Adrenal gland (tissue), 12 donors: ENCODE results near the gene PLEKHA4. TPM values are rescaled to one million over a fixed set of nuclear protein-coding genes. Genes with fewer than 3 reads are reported as not detected.
A peak's percentile ranks its signal among the peaks of the same experiment; 100 is the strongest.
"Not testable (repeated sequence)": the region's sequence is repeated elsewhere in the genome, so short reads cannot be mapped to it uniquely, and the experiment has no call there.

Experiments used
- DNase-seq, 7 donors: peaks; one replicate each; pipeline ENCODE4 v3.0.0-alpha.2; 2019 to 2020
- H3K27ac ChIP-seq, 5 donors: fragments of 200-600 bp; sonication (generic) in 4 of 5; 1 replicate in 3 of 5; 2 replicates in 2 of 5; pipeline versions ENCODE4 v1.5.1 to v1.8.0; 2016 to 2020; ENCODE audit warnings: mild to moderate bottlenecking in 1 of 5
- H3K27me3 ChIP-seq: fragments of 200-600 bp; 2 replicates; pipeline ENCODE4 v1.8.0; 2021
- H3K36me3 ChIP-seq, 2 donors: fragments of 200-600 bp; replicated peaks in 1 of 2; 1 replicate in 1 of 2; 2 replicates in 1 of 2; pipeline versions ENCODE4 v1.5.1 to v1.8.0; 2018 to 2022
- H3K4me1 ChIP-seq, 2 donors: fragments of 200-600 bp; replicated peaks in 1 of 2; 1 replicate in 1 of 2; 2 replicates in 1 of 2; pipeline versions ENCODE4 v1.5.1 to v1.8.0; 2018 to 2021
- H3K4me3 ChIP-seq, 4 donors: fragments of 200-600 bp; sonication (generic) in 3 of 4; one replicate each; pipeline ENCODE4 v1.5.1; 2016 to 2018
- H3K9me3 ChIP-seq, 3 donors: fragments of 200-600 bp; sonication (generic) in 1 of 3; replicated peaks in 1 of 3; 1 replicate in 2 of 3; 2 replicates in 1 of 3; pipeline versions ENCODE4 v1.5.1 to v1.8.0; 2016 to 2021
- POLR2A ChIP-seq, 2 donors: fragments of 450-650 bp; IDR thresholded peaks; one replicate each; pipeline ENCODE4 v1.6.1; 2017; ENCODE audit warnings: antibody characterized with exemption in 2 of 2, mild to moderate bottlenecking in 2 of 2, moderate library complexity in 1 of 2
- WGBS, 4 donors: extraction: QIAGEN DNeasy Blood & Tissue Kit in 2 of 4; methylation state at CpG; one replicate each; pipeline versions ENCODE4 v1.1.5 to v1.1.7; 2013 to 2017; 5-methylcytosine and 5-hydroxymethylcytosine counted together
- intact Hi-C, 2 donors: fragments of 100-400 bp; cut with DNase I; formaldehyde crosslinking; loops; one replicate each; pipeline versions ENCODE4 v1.14.1 to v1.15.0; 2022 to 2023
- polyA plus RNA-seq, 3 donors: library from polyadenylated mRNA; stranded (reverse); fragments of 200-250 nt in 2 of 3; fragments of 350-450 nt in 1 of 3; fragmentation: Illumina TruSeq in 1 of 3; extraction: RNeasy Lipid Tissue Mini Kit (QIAGEN cat#74804) in 1 of 3; gene quantifications; one replicate each; pipeline ENCODE4 v1.2.3, GENCODE V29; 2013 to 2014
- total RNA-seq, 9 donors: library from RNA; depleted of rRNA in 4 of 9; stranded (reverse); fragments of >200 nt in 4 of 9; fragments of 120-200 nt in 1 of 9; fragmentation: NEBNext Ultra II Directional in 1 of 9; extraction: Animal tissue kit (Norgen Biotek cat#: 25700) in 1 of 9; gene quantifications; one replicate each; pipeline versions ENCODE4 v1.1.0 to v1.2.4, GENCODE V29; 2013 to 2023
- TF ChIP-seq, protein P1 (sequence below), 6 experiments: fragments of 450-650 bp in 4 of 6; fragments of 200-600 bp in 2 of 6; sonication (generic) in 1 of 6; IDR thresholded peaks; 1 replicate in 5 of 6; 2 replicates in 1 of 6; pipeline versions ENCODE4 v1.5.1 to v1.8.0; 2016 to 2021; ENCODE audit warnings: antibody characterized with exemption in 6 of 6, mild to moderate bottlenecking in 2 of 6, moderate library complexity in 1 of 6
- donor health status: healthy with polysubstance abuse.
- donor health status: Bipolar disorder and iron deficiency.
- donor health status: DM: yes; HTN: yes; CAD: no.
- donor health status: DM: no; HTN: no; CAD: no.
- donor health status: DM: no; HTN: no; CAD: no.
- donor health status: DM: yes; HTN: yes; CAD: no.

Gene PLEKHA4
- total and polyA plus RNA-seq, 12 donors, result 4.5 to 74.6 (median 25.4) TPM

DNA sequence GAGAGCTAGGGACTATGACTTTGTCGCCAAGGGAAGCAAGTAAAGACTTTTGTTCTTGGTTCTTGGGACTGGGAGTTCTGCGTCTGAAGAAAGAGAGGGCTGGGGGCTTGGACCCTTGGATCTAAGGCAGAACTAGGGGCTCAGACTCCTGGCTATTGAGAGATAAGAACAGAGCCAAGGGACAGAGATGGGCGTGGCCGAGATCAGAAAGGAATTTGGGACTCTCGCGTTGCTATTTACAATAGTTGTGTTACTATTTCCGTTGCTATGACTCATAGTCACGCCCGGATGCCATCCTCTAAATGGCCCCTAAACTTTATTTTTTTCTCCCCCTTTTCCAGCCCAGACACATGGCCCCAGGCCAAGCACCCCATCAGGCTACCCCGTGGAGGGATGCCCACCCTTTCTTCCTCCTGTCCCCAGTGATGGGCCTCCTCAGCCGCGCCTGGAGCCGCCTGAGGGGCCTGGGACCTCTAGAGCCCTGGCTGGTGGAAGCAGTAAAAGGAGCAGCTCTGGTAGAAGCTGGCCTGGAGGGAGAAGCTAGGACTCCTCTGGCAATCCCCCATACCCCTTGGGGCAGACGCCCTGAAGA lies 4.6 kb upstream of the PLEKHA4 start:
- WGBS, 4 donors, result 0 to 4% (median 2%) methylated on average over 13 to 14 of the region's 14 CpGs
- intact Hi-C loops, result loop anchor here in 1 of 2 donors (10.0 kb wide), 1 partner anchor 92 kb away; the partner anchor contains the start of gene FTL
- Histone ChIP-seq H3K9me3 (no peaks in the 10 kb centered on the region), H3K27me3 (no peaks in the 10 kb centered on the region), H3K4me1 (peaks cover 34 to 43% of the 10 kb centered on the region in 2 donors), H3K4me3 (peak overlapping the region; percentile 64 to 81 (median 80)), H3K27ac (peak overlapping the region; percentile 97 to 100 (median 99)), H3K36me3 (peaks cover 0 to 43% of the 10 kb centered on the region in 2 donors)
- peak; percentile 85 to 97 (median 94) for DNase-seq
- TF ChIP-seq, protein P1, sequence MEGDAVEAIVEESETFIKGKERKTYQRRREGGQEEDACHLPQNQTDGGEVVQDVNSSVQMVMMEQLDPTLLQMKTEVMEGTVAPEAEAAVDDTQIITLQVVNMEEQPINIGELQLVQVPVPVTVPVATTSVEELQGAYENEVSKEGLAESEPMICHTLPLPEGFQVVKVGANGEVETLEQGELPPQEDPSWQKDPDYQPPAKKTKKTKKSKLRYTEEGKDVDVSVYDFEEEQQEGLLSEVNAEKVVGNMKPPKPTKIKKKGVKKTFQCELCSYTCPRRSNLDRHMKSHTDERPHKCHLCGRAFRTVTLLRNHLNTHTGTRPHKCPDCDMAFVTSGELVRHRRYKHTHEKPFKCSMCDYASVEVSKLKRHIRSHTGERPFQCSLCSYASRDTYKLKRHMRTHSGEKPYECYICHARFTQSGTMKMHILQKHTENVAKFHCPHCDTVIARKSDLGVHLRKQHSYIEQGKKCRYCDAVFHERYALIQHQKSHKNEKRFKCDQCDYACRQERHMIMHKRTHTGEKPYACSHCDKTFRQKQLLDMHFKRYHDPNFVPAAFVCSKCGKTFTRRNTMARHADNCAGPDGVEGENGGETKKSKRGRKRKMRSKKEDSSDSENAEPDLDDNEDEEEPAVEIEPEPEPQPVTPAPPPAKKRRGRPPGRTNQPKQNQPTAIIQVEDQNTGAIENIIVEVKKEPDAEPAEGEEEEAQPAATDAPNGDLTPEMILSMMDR (IDR thresholded peaks at IDR 0.05), result peak in 2 of 6 experiments; percentile 16 to 37
- no peak for TF ChIP-seq POLR2A (IDR thresholded peaks at IDR 0.05)

DNA sequence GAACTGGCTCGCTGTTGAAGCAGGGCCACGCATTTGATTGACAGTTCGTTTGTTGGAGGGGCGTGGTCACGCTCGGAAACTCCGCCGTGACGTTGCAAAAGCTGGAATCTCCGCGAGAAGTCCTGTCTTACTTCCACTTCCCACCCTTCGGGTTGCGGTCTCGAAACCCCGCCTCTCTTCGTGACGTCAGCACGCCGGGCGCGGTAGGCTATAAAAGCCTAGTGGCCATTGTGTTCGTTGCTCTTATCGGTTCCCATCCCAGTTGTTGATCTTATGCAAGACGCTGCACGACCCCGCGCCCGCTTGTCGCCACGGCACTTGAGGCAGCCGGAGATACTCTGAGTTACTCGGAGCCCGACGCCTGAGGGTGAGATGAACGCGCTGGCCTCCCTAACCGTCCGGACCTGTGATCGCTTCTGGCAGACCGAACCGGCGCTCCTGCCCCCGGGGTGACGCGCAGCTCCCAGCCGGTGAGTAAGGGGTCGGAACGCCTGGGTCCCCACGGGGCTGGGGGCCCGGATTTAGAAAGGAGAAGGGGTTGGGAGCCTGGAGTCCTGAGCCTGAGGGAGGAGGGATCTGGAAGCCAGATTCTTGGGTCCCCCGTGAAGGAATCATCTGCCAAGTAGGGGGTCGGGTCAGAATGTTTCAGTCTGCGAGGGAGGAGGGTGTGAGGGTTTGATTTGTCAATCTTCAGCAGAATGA lies 3.9 kb upstream of the PLEKHA4 start, which contains the start of gene PPP1R15A:
PPP1R15A (plus strand) TSS at position 240 of the 702 bp plus-strand sequence. CDS start 813 bp downstream, outside the sequence.
- DNase-seq, result peak; percentile 97 to 100 (median 99)
- Histone ChIP-seq H3K36me3 (peaks cover 0 to 37% of the 10 kb centered on the region in 2 donors), H3K27me3 (no peaks in the 10 kb centered on the region), H3K4me1 (peaks cover 34 to 43% of the 10 kb centered on the region in 2 donors), H3K9me3 (no peaks in the 10 kb centered on the region), H3K27ac (peak within 1 kb of the TSS; percentile 97 to 100 (median 99)), H3K4me3 (peak within 1 kb of the TSS; percentile 64 to 81 (median 80))
- 0% methylated on average over 18 to 53 of the region's 53 CpGs for WGBS, 4 donors
- peak; percentile 100 for TF ChIP-seq POLR2A (IDR thresholded peaks at IDR 0.05)
- TF ChIP-seq, protein P1 (IDR thresholded peaks at IDR 0.05), result peak in 5 of 6 experiments; percentile 24 to 53 (median 42)
- intact Hi-C loops, result loop anchor here in 1 of 2 donors (10.0 kb wide), 1 partner anchor 92 kb away; the partner anchor contains the start of gene FTL

DNA sequence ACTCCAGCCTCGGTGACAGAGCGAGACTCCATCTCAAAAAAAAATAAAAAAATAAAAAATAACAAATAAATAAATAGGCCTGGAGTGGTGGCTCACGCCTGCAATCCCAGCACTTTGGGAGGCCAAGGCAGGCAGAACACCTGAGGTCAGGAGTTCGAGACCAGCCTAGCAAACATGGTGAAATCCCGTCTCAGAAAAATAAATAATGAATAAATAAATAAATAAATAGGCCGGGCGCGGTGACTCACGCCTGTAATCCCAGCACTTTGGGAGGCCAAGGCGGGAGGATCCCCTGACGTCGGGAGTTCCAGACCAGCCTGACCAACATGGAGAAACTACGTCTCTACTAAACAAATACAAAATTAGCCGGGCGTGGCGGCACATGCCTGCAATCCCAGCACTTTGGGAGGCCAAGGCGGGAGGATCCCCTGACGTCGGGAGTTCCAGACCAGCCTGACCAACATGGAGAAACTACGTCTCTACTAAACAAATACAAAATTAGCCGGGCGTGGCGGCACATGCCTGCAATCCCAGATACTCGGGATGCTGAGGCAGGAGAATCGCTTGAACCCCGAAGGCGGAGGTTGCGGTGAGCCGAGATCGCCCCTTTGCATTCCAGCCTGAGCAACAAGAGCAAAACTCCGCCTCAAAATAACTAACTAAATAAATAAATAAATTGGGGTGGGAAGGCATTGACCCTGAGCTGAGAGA lies 3.2 kb upstream of the PLEKHA4 start:
- not testable (repeated sequence) for H3K27me3 ChIP-seq, H3K9me3 ChIP-seq
- peaks cover 33 to 45% of the 10 kb centered on the region in 2 donors for H3K4me1 ChIP-seq
- peak in 2 of 7 donors; percentile 42 to 69 for DNase-seq
- WGBS, 4 donors, result 64 to 79% (median 73%) methylated on average over 24 to 31 of the region's 31 CpGs
- intact Hi-C loops, result loop anchor here in 1 of 2 donors (10.0 kb wide), 1 partner anchor 93 kb away; the partner anchor contains the start of gene FTL
- peaks cover 0 to 30% of the 10 kb centered on the region in 2 donors for H3K36me3 ChIP-seq
- H3K4me3 ChIP-seq, result peak overlapping the region in 1 of 4 donors; percentile 80
- H3K27ac ChIP-seq, result peak overlapping the region in 3 of 5 donors; percentile 22 to 100 (median 97)

DNA sequence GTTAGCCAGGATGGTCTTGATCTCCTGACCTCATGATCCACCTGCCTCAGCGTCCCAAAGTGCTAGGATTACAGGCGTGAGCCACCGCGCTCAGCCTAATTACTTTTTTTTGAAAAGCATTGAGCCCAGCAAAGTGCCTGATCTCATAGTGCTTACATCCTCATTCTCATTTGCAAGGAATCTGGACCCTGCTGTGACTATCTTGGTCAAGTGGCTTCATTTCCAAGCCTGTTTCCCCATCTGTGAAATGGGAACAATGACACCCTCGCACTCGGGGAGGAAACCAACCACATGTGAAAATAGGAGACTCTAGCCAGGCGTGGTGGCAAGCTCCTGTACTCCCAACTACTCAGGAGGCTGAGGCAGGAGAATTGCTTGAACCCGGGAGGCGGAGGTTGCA lies 1.6 kb upstream of the PLEKHA4 start:
- Histone ChIP-seq H3K9me3 (no peaks in the 10 kb centered on the region), H3K27ac (no peak overlapping the region), H3K4me1 (peaks cover 19 to 35% of the 10 kb centered on the region in 2 donors), H3K36me3 (peaks cover 0 to 17% of the 10 kb centered on the region in 2 donors), H3K27me3 (no peaks in the 10 kb centered on the region), H3K4me3 (no peak overlapping the region)
- intact Hi-C loops, result loop anchor here in 1 of 2 donors (10.0 kb wide), 1 partner anchor 95 kb away; the partner anchor contains the start of gene FTL
- no peak for DNase-seq
- WGBS, 4 donors, result 93 to 98% (median 96%) methylated on average over 9 of the region's 9 CpGs
- TF ChIP-seq POLR2A (IDR thresholded peaks at IDR 0.05), result no peak
- TF ChIP-seq, protein P1 (IDR thresholded peaks at IDR 0.05), result no peak
